GF-D8 (cell line): ENCODE measurements around the gene ATP6V0A1.
"Not testable (repeated sequence)": the region's sequence is repeated elsewhere in the genome, so short reads cannot be mapped to it uniquely, and the experiment has no call there.

Experiments used
- DNase-seq: peaks from one replicate; lab custom pipeline; 2025; lab: John Stamatoyannopoulos, UW

Gene ATP6V0A1

DNA sequence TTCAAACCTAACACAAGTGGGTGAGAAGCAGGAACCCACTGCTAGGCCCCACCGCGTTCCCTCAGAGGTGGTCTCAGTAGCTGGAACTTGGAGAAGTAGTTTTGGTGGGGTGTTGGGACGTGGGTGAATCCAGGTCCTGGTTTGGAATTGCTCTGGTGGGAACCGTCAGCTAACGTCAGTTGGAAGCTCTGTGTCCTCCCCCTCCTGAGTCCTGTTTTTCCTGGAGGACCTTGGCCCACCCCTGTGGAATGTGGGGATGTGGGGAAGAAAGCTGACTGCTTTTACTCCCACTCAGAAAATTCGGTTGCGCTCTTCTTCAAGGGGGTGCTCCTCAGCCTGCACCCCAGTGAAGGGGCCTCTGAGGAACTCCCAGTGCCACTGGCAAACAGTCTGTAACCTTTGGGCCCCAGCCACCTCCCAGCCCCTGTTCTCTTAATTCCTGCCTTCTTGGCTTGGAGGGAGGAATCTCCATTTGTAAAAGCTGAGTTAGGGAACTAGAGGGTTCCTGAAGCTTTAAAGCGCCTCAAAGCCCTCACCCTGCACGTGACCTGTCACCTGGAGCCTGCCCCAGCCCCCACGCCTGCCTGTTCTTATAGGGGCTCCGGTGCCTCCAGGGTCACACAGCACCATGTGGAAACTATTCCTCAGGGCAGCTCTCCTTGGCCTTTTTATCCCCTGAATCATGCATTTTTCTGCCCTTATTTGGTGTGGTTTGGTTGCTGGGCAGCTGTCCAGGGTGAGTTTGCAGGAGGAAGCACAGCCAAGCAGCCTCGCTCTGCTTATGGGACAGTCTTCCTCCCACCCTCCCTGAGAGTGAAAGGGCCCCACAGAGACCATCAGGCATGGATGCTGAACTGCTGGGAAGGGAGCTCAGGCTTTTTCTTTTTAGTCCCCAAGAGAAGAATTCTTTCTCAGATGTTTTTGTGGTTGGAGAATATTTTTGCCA is 61.1 kb downstream of the ATP6V0A1 start:
- peak; percentile 21 for DNase-seq

DNA sequence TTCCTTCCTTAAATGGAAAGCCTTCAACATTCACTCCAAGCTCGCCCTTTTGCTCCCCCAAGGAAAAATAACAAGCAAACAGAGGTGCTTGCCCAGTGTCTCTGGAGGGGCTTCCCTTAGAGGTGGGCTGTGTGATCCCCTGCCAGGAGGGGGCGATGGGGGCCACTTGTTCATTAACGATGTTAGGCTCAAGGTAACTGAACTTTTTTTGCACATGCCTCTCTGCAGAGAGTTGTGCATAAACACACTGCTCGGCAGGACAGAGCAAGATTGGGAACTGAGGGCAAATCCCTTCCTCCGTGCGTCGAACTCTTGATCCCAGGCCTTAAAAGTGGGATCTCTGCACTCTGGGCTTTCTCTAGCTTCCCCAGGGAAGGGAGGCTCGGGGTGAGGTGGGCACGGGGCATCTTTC is 61.9 kb downstream of the ATP6V0A1 start:
- no peak for DNase-seq

DNA sequence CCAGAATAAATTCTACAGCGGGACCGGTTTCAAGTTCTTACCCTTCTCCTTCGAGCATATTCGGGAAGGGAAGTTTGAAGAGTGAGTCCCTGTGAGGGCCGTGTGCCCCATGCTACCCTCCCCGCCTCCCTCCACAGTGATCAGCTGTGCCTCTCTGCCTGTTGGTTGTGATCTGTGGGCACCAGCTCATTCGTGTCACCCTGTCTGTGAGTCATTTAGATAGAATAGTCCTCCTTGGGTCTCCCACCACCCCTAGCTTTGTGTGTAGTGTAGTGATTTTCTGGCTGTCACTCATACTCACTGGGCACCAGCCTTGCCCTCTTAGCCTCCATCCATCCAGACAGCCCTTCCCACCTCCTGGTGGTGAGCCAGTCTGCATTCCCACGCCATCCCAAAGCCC is 62.4 kb downstream of the ATP6V0A1 start:
- no peak for DNase-seq

DNA sequence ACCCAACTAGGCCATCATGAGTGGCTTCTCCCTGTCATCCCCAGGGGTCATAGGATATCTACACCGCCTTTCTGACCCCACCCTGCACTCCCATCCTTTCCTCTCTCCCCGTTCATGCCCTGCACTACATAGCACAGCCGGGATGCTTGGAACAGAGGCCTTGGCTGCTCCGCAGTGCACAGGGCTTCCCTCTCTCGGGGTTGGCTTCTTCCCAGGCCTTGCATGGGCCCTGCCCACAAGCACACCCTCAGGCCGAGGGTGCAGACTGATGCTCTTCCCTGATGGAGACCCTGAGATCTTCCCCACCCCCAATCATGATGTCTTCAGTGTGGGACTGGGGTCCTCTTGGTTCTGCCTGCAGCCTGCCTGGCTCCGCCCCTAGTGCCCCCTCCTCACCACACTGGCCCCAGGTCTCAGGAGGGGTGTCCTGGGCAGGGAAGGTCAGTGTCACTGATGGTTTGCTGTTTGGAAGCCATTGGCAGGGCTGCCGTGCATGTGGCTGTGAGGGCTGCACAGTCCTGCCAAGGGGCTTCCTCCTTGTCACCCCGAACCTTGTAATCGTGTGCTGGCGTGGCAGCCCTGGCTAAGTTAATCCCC is 63.1 kb downstream of the ATP6V0A1 start:
- DNase-seq: no peak

DNA sequence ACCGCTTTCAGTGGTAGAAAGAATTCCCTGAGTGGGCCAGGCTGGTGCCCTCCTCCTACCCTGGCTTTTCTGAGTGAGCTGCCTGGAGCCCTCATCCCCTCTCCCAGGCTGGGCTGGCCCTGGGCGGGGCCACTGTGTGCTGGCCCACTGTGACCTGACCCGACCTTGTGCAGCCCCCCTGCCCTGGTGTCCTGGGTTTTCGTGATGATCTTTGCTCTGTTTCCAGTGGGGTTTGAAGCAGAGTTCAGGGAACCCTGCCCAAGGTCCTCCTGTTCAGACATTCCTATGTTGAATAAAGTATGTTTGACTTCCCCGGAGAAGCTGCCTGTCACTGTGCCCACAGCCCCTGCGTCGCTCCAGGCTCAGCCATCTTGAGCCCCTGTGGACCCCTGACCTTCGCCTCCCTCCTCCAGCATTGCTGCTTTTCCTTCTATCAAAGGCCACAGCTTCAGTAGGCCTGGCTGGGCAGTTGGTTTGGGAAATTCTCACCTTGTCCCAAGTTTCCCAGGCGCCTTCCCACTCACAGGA is 63.6 kb downstream of the ATP6V0A1 start:
- no peak for DNase-seq

DNA sequence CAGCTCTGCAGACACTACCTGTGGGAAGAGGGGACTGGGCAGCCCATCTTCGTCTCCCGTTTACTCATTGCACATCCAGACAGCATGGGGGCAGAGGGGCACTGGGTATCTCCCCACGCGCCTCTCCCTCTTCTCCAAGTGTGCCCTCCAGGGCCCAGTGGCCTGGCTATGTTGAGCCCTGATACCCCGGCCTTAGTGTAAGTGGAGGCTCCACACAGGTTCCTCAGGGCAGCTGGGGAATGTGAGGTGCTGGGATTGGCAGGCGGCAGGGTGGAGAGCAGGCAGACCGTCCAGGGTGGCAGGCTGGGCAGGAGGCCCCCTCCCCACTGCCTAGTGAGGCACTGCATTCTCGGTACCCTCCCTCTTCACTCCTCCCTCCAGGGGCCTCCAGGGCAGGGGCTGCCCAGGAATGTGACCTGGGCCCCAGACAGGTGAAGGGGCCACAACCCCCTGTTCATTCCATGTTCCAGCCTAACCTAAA is 64.2 kb downstream of the ATP6V0A1 start:
- DNase-seq: no peak

DNA sequence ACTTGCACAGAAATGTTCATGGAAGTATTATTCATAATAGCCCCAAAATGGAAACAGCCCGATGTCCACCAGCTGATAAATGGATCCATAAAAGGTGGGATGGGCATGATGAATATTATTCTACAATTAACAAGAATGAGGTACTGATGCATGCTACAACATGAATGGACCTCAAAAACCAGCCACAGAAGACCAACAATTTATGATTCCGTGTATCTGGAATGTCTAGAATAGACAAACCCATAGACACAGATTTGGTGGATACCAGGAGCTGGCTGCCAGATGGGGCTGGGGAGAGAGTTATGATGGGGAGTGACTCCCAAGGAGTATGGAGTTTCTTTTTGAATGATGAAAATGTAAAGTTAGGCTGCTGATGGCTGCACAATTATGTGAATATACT is 66.5 kb downstream of the ATP6V0A1 start:
- no peak for DNase-seq

DNA sequence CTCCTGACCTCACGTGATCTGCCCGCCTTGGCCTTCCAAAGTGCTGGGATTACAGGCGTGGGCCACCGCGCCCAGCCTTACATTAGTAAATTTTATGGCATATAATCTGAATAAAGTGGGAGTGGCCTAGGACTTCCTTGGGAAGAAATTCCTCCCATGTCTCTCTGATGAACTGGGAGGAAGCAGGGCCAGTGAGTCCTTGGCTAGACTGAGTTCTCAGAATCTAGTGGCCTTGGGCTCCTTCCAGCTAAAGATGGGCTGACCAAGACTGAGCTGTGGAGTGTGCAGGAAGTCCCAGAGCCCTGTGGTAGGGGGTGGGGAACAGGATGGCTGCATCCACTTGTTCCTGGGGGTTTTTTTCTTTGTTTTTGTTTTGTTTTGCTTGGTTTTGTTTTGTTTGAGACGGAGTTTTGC is 67.4 kb downstream of the ATP6V0A1 start:
- no peak for DNase-seq

DNA sequence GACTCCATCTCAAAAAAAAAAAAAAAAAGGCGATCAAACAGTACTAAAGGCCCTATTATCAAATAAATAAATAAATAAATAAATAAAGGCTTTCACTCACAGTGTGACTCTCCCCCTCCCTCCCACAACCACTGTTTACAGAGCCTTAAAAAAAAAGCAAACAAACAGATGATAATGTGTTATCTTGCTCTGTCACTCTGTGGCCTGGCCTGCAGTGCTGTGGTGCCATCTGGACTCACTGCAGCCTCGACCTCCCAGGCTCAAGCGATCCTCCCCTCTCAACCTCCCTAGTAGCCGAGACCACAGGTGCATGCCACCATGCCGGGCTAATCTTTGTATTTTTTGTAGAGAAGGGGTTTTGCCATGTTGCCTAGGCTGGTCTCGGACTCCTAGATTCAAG is 69.3 kb downstream of the ATP6V0A1 start:
- DNase-seq: no peak

DNA sequence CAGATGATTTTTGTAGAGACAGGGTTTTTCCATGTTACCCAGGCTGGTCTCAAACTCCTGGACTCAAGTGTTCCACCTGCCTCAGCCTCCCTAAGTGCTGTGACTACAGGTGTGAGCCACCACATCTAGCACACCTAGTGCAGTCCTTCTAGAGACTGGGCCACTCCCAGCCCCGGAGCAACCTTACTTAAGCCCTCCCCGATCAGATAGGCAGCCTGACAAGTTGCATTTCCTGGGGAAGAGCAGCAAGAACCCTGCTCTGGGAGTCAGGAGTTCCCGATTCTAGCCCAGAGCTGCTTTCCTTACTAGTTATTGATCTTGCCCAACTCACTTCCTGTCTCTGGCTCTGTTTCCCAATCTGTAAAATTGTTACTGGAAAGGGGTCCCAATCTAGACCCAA is 70.4 kb downstream of the ATP6V0A1 start:
- peak; percentile 21 for DNase-seq

DNA sequence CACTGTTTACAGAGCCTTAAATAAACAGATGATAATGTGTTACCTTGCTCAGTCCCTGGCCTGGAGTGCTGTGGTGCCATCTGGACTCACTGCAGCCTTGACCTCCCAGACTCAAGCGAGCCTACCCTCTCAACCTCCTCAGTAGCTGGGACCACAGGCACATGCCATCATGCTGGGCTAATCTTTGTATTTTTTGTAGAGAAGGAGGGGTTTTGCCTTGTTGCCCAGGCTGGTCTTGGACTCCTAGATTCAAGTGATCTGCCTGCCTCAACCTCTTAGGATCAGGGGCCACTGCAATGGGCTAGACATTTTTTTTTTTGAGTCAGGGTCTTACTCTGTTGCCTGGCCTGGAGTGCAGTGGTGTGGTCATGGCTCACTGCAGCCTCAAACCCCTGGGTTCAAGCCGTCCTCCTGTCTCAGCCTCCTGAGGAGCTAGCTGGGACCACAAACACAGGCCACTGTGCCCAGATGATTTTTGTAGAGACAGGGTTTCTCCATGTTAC is 72.3 kb downstream of the ATP6V0A1 start:
- no peak for DNase-seq

DNA sequence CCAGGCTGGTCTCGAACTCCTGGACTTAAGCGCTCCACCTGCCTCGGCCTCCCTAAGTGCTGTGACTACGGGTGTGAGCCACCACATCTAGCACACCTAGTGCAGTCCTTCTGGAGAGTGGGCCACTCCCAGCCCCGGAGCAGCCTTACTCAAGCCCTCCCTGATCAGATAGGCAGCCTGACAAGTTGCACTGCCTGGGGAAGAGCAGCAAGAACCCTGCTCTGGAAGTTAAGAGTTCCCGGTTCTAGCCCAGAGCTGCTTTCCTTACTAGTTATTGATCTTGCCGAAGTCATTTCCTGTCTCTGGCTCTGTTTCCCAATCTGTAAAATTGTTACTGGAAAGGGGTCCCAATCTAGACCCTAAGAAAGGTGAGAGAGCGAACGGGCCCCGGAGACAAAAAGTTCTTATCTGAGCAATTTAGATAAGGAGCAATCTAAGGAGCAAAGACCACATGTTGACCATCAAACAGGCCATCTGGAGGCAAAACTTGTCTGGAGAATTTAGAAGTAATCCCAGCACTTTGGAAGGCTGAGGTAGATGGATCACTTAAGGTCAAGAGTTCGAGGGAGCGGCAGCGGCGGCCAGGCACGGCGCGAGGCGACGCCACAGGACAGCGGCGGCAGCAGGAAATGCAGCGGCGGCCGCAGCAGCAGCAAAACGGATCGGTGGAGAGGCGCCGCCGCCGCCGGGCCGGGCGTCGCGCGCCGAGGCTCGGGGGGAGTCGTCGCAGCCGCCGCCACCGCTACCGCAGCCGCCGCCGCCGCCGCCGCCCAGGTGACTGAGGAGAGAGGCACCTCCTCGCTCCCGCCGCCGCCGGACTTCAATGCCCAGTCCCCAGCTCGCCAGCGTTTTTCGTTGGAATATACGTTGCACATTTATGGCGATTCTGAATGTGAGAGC is 73.0 kb downstream of the ATP6V0A1 start:
- peak; percentile 41 for DNase-seq

DNA sequence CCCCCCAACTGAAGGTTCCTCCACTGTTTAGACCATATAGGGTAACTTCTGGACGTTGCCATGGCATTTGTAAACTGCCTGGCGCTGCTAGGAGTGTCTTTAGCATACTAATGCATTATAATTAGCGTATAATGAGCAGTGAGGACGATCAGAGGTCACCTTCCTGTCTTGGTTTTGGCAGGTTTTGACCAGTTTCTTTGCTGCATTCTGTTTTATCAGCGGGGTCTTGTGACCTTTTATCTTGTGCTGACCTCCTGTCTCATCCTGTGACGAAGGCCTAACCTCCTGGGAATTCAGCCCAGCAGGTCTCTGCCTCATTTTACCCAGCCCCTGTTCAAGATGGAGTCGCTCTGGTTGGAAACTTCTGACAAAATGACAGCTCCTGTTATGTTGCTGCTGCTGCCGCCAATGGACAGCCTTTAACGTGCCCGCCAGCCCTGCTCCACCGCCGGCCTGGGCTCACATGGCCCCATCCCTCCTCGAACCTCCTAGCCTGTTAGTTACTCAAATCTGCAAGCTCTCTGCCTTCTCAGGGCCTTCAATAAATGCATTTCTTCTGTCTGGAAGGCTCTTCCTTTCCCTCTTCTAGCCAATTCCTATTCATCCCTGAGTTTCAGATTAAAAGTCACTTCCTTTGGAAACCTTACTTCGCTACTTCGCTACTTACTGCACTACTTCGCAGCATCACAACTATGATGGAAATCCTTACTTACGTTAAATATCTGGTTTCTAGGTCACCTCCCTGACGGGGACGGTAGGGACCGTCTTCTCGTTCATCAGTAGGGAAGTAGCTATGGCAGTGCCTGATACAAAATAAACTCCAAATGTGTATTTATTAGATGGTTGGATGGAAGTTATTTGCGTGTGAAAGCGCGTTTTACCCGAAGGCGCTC is 76.7 kb downstream of the ATP6V0A1 start:
- peak; percentile 60 for DNase-seq

DNA sequence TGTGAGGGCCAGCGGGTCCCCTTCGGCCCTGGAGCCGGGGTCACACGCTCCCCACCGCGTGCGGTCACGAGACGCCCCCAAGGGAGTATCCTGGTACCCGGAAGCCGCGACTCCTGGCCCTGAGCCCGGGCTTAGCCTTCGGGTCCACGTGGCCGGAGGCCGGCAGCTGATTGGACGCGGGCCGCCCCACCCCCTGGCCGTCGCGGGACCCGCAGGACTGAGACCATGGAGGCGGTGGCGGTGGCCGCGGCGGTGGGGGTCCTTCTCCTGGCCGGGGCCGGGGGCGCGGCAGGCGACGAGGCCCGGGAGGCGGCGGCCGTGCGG is 77.3 kb downstream of the ATP6V0A1 start, which contains the start of gene NAGLU:
Gene NAGLU, plus strand, starts transcription at position 194 of the 324 bp plus-strand sequence. Its CDS starts 32 bp downstream, at position 226.
- peak; percentile 61 for DNase-seq

DNA sequence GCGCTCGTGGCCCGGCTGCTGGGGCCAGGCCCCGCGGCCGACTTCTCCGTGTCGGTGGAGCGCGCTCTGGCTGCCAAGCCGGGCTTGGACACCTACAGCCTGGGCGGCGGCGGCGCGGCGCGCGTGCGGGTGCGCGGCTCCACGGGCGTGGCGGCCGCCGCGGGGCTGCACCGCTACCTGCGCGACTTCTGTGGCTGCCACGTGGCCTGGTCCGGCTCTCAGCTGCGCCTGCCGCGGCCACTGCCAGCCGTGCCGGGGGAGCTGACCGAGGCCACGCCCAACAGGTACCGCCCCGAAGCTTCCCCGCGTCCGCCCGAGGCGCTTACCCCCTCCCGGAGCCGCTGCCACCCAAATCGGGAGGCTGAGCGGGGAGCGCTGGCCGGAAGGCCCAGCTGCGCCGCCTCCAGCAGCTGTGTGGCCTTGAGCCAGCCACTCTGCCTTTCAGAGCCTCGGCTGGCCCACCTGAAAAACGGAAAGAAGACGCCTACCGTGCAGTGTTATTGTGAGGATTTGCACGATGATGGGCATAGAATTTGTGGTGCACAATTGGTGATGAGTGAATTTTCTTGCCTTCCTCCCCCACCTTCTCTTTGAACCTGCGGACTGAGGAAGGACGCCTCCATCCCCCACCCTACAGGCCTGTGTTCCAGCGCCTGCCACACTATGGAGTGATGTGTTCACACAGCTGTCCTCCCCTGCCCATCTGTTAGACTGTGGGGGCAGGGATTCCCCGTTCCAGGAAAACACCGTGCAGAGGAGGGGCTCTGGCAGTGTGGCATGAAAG is 77.9 kb downstream of the ATP6V0A1 start:
- peak; percentile 45 for DNase-seq

DNA sequence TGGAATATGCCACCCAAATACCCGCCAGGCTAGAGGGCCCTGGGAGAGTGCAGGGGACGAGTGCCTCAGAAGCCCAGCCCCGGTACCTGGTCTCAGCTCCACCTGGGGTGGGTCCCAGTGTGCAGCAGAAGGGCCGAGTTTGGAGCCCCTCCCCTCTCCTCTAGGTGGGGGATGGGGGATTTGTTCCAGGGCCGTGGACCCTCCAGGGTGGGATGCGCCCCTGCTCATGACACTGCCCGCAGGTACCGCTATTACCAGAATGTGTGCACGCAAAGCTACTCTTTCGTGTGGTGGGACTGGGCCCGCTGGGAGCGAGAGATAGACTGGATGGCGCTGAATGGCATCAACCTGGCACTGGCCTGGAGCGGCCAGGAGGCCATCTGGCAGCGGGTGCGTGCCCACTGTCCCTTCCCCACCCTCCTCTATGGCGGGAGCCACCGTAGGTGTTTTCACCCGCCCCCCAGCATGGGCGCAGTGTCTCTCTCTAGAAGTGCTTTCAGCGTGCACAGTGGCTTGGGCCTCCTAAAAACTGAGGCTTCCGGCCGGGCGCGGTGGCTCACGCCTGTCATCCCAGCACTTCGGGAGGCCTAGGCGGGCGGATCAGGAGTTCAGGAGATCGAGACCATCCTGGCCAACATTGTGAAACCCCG is 78.6 kb downstream of the ATP6V0A1 start:
- no peak for DNase-seq

DNA sequence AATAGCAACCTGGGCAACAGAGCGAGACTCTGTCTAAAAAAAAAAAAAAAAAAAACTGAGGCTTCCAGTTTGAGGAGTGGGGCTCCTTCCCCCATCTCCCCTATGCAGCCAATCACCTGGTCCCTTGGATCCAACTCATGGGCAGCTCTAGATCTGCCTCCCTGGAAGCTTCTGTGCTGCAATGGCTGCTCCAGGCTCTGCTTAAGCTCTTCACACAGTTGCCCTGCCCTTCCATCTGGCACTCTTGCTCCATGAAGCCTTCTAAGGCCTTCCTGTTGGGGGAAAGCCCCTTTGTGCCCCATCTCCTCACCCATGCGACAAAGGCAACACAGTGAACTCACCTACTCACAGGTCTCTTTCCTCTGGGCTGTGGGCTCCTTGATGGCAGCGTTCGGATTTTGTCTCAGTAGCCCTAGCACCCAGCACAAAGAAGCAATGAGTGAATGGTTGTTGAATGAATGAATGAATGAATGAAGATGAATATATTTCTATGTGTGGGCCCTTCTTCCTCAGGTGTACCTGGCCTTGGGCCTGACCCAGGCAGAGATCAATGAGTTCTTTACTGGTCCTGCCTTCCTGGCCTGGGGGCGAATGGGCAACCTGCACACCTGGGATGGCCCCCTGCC is 79.3 kb downstream of the ATP6V0A1 start:
- DNase-seq: no peak

DNA sequence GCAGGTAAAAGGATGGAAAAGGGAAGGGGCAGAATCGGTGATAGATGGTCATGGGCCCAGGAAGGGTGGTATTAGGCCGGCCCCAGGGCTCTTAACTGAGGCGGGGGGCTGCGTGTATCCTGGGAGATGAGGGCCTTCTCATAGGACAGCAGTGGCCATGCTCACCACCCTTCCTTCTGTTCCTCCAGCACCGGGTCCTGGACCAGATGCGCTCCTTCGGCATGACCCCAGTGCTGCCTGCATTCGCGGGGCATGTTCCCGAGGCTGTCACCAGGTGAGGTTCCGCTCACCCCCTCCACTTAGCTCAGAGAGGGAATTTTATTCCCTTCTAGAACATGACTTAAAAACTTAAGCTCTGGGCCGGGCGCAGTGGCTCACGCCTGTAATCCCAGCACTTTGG is 79.8 kb downstream of the ATP6V0A1 start:
- DNase-seq: no peak

DNA sequence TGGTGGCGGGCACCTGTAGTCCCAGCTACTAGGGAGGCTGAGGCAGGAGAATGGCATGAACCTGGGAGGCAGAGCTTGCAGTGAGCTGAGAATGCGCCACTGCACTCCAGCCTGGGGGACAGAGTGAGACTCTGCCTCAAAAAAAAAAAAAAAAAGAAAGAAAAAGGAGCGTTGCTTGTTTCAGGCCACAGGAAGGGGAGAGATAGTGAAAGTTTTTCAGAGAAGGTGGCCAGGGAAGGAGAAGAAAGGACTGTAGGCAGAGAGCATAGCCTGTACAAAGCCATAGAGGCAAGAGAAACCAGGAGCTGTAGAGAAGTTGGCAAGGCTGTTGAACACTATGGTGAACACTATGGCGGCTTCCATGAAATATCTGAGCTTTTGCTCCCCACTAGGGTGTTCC is 81.9 kb downstream of the ATP6V0A1 start:
- DNase-seq: not testable (repeated sequence)
